HG03064 (cell line): Measurements from ENCODE around the gene KRTAP9-8.
"Not testable (repeated sequence)": the region's sequence is repeated elsewhere in the genome, so short reads cannot be mapped to it uniquely, and the experiment has no call there.

Source experiments
- ATAC-seq: cut with Tn5 transposase; IDR thresholded peaks from one replicate; pipeline ENCODE4 v1.9.1; 2021; ENCODE audit warnings: low read depth; ENCODE audit not compliant: unreplicated experiment

The KRTAP9-8 gene

GRCh38 chr17:41237949-41238437, at the start of gene KRTAP9-8:
Gene KRTAP9-8, plus strand, starts transcription at chr17:41237999. Its CDS starts 53 bp downstream, at chr17:41238052.
- not testable (repeated sequence) for ATAC-seq

- ATAC-seq, result not testable (repeated sequence)
Observed at GRCh38 chr17:41189837-41190318, 47.9 kb upstream of the KRTAP9-8 start, which contains the start of gene KRTAP9-1. Gene KRTAP9-1, plus strand, starts transcription at chr17:41189887. Its CDS starts 0 bp downstream, at chr17:41189887.

GRCh38 chr17:41190328-41190727, 47.5 kb upstream of the KRTAP9-8 start:
- no peak for ATAC-seq

GRCh38 chr17:41196068-41196467, 41.7 kb upstream of the KRTAP9-8 start:
- no peak for ATAC-seq

- ATAC-seq, result no peak
Observed at GRCh38 chr17:41199421-41200078, 38.2 kb upstream of the KRTAP9-8 start.

- no peak for ATAC-seq
Observed at GRCh38 chr17:41211845-41212466, 25.8 kb upstream of the KRTAP9-8 start.

GRCh38 chr17:41212524-41213169, 25.2 kb upstream of the KRTAP9-8 start:
- no peak for ATAC-seq

GRCh38 chr17:41215681-41216080, 22.1 kb upstream of the KRTAP9-8 start:
- ATAC-seq, result no peak

- no peak for ATAC-seq
Observed at GRCh38 chr17:41223821-41224220, 14.0 kb upstream of the KRTAP9-8 start.

GRCh38 chr17:41226051-41226450, 11.7 kb upstream of the KRTAP9-8 start:
- no peak for ATAC-seq

GRCh38 chr17:41226598-41227095, 11.2 kb upstream of the KRTAP9-8 start, which contains the start of gene KRTAP9-2:
Gene KRTAP9-2, plus strand, starts transcription at chr17:41226648. Its CDS starts 7 bp downstream, at chr17:41226655.
- not testable (repeated sequence) for ATAC-seq

- no peak for ATAC-seq
Observed at GRCh38 chr17:41230094-41230493, 7.7 kb upstream of the KRTAP9-8 start.

GRCh38 chr17:41231731-41232130, 6.1 kb upstream of the KRTAP9-8 start:
- ATAC-seq, result no peak

GRCh38 chr17:41232399-41233105, 5.2 kb upstream of the KRTAP9-8 start, which contains the start of gene KRTAP9-3:
Gene KRTAP9-3, plus strand, starts transcription at chr17:41232449. Its CDS starts 53 bp downstream, at chr17:41232502.
- ATAC-seq, result not testable (repeated sequence)

GRCh38 chr17:41237116-41237515, 683 bp upstream of the KRTAP9-8 start:
- ATAC-seq, result not testable (repeated sequence)

- not testable (repeated sequence) for ATAC-seq
Observed at GRCh38 chr17:41246995-41247787, 9.4 kb downstream of the KRTAP9-8 start.

GRCh38 chr17:41249637-41250240, 11.9 kb downstream of the KRTAP9-8 start, which contains the start of gene KRTAP9-4:
Gene KRTAP9-4, plus strand, starts transcription at chr17:41249687. Its CDS starts 34 bp downstream, at chr17:41249721.
- not testable (repeated sequence) for ATAC-seq

- ATAC-seq, result no peak
Observed at GRCh38 chr17:41251261-41251660, 13.5 kb downstream of the KRTAP9-8 start.

GRCh38 chr17:41254861-41255260, 17.1 kb downstream of the KRTAP9-8 start:
- ATAC-seq, result no peak
